ENCODE results near the gene RAB24. TPM values are rescaled to one million over a fixed set of nuclear protein-coding genes. Genes with fewer than 3 reads are reported as not detected.

RAB24 gene
- total RNA-seq, 6 experiments from 2014 or later = 11.0 to 28.8 (median 16.2) TPM

DNA sequence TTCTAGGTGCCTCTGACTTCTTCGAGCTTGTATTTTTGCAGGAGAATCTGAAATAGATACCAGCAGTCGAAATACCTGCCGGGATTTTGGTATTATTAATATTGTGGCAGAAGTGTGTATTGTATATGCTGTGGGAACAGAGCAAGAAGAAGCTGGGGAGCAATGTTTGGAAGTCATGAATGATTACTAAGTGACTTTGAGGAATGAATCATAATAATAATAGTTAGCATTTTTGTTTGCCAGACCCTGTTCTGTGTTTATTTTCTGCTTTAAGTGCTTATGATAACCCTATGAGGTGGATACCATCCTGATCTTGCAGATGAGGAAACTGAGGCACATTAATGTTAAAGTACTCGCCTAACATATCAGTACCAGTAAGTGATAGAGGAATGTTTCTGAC is 32.4 kb downstream of the RAB24 start:
- ATAC-seq = no peak
- intact Hi-C loops (cut with DNase I) = no loop called here
- 98% methylated on average over 4 of the region's 4 CpGs for WGBS (ENCODE audit: insufficient coverage, low coverage, low lambda C conversion rate, missing lambda C conversion rate)

DNA sequence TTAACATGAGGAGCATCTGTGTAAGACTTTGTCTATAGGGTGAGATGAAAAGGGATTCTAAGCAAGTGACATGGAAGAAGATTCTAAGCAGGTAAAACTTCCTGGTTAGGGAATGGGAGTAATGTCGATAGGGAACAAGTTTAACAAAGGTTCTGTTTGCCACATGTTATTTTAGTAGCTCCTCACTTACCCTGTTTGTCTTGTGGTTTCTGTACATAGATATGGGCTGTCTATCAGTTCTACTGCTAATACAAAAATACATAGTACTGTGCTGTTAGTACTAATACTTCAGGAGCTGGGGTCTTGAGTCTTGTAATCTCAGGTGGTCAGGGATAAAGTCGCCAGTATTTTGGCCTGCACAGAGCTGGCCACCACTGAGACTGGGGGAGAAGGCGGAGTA is 32.9 kb downstream of the RAB24 start:
- intact Hi-C loops (cut with DNase I) = no loop called here
- no peak for TF ChIP-seq POLR2A (IDR thresholded peaks at IDR 0.05)
- no peak for TF ChIP-seq CTCF (IDR thresholded peaks at IDR 0.05)
- ATAC-seq (no peak), DNase-seq (no peak)
- WGBS (ENCODE audit: insufficient coverage, low coverage, low lambda C conversion rate, missing lambda C conversion rate) = 95% methylated on average over 3 of the region's 3 CpGs
- H3K27me3 ChIP-seq = no peaks in the 10 kb centered on the region
- peaks cover 0 to 72% (median 18%) of the 10 kb centered on the region in 4 donors for H3K36me3 ChIP-seq
- no peaks in the 10 kb centered on the region for H3K9me3 ChIP-seq
- no peak overlapping the region for H3K27ac ChIP-seq
- peaks cover 0 to 3% (median 0%) of the 10 kb centered on the region in 4 donors for H3K4me1 ChIP-seq
- no peak overlapping the region for H3K4me3 ChIP-seq

More for the DNA sequence above, 32.4 kb downstream of the RAB24 start:
- no peak overlapping the region for H3K27ac ChIP-seq
- DNase-seq = no peak
- H3K4me1 ChIP-seq = peaks cover 0 to 3% (median 0%) of the 10 kb centered on the region in 4 donors
- H3K27me3 ChIP-seq = no peaks in the 10 kb centered on the region
- H3K36me3 ChIP-seq = peaks cover 0 to 74% (median 20%) of the 10 kb centered on the region in 4 donors
- no peak for TF ChIP-seq POLR2A (IDR thresholded peaks at IDR 0.05)
- no peak for TF ChIP-seq CTCF (IDR thresholded peaks at IDR 0.05)
- no peak overlapping the region for H3K4me3 ChIP-seq
- no peaks in the 10 kb centered on the region for H3K9me3 ChIP-seq

DNA sequence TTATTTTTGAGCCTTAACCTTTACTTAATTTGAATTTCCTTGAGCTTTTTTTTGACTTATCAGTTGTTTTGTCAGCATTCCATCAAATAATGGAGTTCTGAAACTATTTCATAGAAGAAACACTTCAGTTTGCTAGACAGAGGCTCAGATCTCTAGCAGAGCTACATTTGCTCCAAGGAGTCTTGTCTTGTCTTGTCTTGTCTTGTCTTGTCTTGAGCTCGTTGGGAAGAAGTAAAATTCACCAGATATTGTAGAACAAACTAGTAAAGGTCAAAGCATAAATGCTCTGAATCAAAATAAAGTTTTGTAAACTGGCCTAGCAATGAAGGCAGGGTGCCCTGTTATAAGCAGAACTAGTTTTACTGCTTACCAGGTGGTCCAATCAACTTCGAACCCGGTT is 33.5 kb downstream of the RAB24 start:
- peaks cover 0 to 72% (median 17%) of the 10 kb centered on the region in 4 donors for H3K36me3 ChIP-seq
- DNase-seq = no peak
- WGBS (ENCODE audit: insufficient coverage, low coverage, low lambda C conversion rate, missing lambda C conversion rate) = 78% methylated on average over 3 of the region's 3 CpGs
- no peak for ATAC-seq
- H3K4me1 ChIP-seq = peaks cover 0 to 3% (median 0%) of the 10 kb centered on the region in 4 donors
- H3K9me3 ChIP-seq = no peaks in the 10 kb centered on the region
- intact Hi-C loops (cut with DNase I) = no loop called here
- no peak overlapping the region for H3K4me3 ChIP-seq
- H3K27me3 ChIP-seq = no peaks in the 10 kb centered on the region
- no peak overlapping the region for H3K27ac ChIP-seq
- TF ChIP-seq POLR2A (IDR thresholded peaks at IDR 0.05) = no peak
- TF ChIP-seq CTCF (IDR thresholded peaks at IDR 0.05) = no peak

DNA sequence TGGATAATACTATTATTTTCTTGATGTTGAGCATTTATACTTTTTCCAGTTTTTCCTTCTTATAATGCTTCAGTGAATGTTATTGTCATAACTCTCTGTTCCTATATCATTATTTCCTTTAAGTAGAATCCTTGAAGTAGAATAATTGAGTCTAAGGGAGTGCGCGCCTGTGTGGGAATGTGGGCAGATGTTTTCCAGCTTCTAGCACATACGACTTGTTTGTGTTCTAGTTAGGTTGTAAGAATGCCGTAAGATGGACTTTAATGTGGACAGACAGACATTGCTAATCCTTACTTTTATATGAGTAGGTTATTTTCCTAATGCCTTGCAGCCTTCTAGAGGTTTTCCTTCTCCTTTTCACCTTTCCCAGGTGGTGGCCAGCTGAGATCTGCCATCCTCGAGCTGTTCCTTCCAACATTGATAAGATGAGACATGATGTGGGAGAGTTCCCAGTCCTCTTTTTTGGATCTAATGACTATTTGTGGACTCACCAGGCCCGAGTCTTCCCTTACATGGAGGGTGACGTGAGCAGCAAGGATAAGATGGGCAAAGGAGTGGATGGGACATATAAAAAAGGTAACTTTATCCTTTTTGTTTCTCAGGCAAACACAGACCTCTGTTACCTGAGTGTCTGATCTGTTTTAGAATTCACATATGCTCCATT is 34.2 kb downstream of the RAB24 start:
- WGBS (ENCODE audit: insufficient coverage, low coverage, low lambda C conversion rate, missing lambda C conversion rate) = 92% methylated on average over 7 of the region's 7 CpGs
- ATAC-seq = no peak
- TF ChIP-seq CTCF (IDR thresholded peaks at IDR 0.05) (no peak), POLR2A (IDR thresholded peaks at IDR 0.05) (no peak)
- DNase-seq = no peak
- no peaks in the 10 kb centered on the region for H3K9me3 ChIP-seq
- H3K4me3 ChIP-seq = no peak overlapping the region
- intact Hi-C loops (cut with DNase I) = no loop called here
- H3K27ac ChIP-seq = no peak overlapping the region
- H3K36me3 ChIP-seq = peaks cover 0 to 68% (median 16%) of the 10 kb centered on the region in 4 donors
- peaks cover 0 to 3% (median 0%) of the 10 kb centered on the region in 4 donors for H3K4me1 ChIP-seq
- no peaks in the 10 kb centered on the region for H3K27me3 ChIP-seq

All from right lobe of liver (tissue), 6 donors.